Thymus (tissue), 11 donors: ENCODE results near the gene CRB1. TPM values are rescaled to one million over a fixed set of nuclear protein-coding genes. Genes with fewer than 3 reads are reported as not detected.

Source experiments
- DNase-seq, 9 donors: peaks; one replicate each; pipeline ENCODE4 v3.0.0-alpha.2; 2013; ENCODE audit warnings: low spot score in 9 of 9, low read depth in 6 of 9, missing footprints in 1 of 9
- H3K27ac ChIP-seq, 2 donors: one replicate each; pipeline ENCODE4 v1.5.1; 2013; ENCODE audit warnings: control low read depth in 1 of 2, low read depth in 1 of 2, low read length in 1 of 2, mild to moderate bottlenecking in 1 of 2, moderate library complexity in 1 of 2
- H3K27me3 ChIP-seq, 2 donors: one replicate each; pipeline ENCODE4 v1.5.1; 2013; ENCODE audit warnings: low read length in 1 of 2; ENCODE audit not compliant: control insufficient read depth in 2 of 2, insufficient read depth in 1 of 2
- H3K36me3 ChIP-seq, 2 donors: one replicate each; pipeline ENCODE4 v1.5.1; 2013; ENCODE audit warnings: low read length in 1 of 2, mild to moderate bottlenecking in 1 of 2, moderate library complexity in 1 of 2; ENCODE audit not compliant: control insufficient read depth in 2 of 2, insufficient read depth in 2 of 2
- H3K4me1 ChIP-seq, 2 donors: one replicate each; pipeline ENCODE4 v1.5.1; 2013; ENCODE audit warnings: low read length in 2 of 2; ENCODE audit not compliant: control insufficient read depth in 2 of 2, insufficient read depth in 2 of 2
- H3K4me3 ChIP-seq, 2 donors: one replicate each; pipeline ENCODE4 v1.5.1; 2013; ENCODE audit warnings: low read length in 2 of 2, control low read depth in 1 of 2, mild to moderate bottlenecking in 1 of 2
- H3K9me3 ChIP-seq, 2 donors: one replicate each; pipeline ENCODE4 v1.5.1; 2013; ENCODE audit warnings: low read length in 1 of 2, mild to moderate bottlenecking in 1 of 2; ENCODE audit not compliant: control insufficient read depth in 2 of 2, insufficient read depth in 1 of 2
- WGBS: extraction: QIAGEN DNeasy Blood & Tissue Kit; methylation state at CpG from one replicate; pipeline ENCODE4 v1.1.7; 2013; 5-methylcytosine and 5-hydroxymethylcytosine counted together
- polyA plus RNA-seq: library from polyadenylated mRNA; stranded (reverse); fragments of 200-250 nt; gene quantifications from one replicate; pipeline ENCODE4 v1.2.3, GENCODE V29; 2013
- total RNA-seq: library from RNA; stranded (reverse); fragments of 120-200 nt; gene quantifications from one replicate; pipeline ENCODE4 v1.2.4, GENCODE V29; 2013
- donor health status: healthy.

CRB1 gene
- total and polyA plus RNA-seq, 2 donors, result 0.19 to 0.41 TPM

- WGBS, result 97% methylated on average over 1 of the region's 1 CpG
- no peak for DNase-seq
- H3K27ac ChIP-seq, result no peak overlapping the region
- H3K36me3 ChIP-seq, result no peaks in the 10 kb centered on the region
- no peaks in the 10 kb centered on the region for H3K9me3 ChIP-seq
- H3K27me3 ChIP-seq, result no peaks in the 10 kb centered on the region
- peaks cover 0 to 4% of the 10 kb centered on the region in 2 donors for H3K4me1 ChIP-seq
- no peak overlapping the region for H3K4me3 ChIP-seq
These were observed 199.8 kb downstream of the CRB1 start for GRCh38 chr1:197467881-197468280.

GRCh38 chr1:197468543-197469175 is 200.6 kb downstream of the CRB1 start:
- Histone ChIP-seq H3K4me3 (no peak overlapping the region), H3K36me3 (no peaks in the 10 kb centered on the region), H3K27ac (no peak overlapping the region), H3K4me1 (peaks cover 0 to 4% of the 10 kb centered on the region in 2 donors), H3K9me3 (no peaks in the 10 kb centered on the region), H3K27me3 (no peaks in the 10 kb centered on the region)
- no peak for DNase-seq
- 70% methylated on average over 9 of the region's 9 CpGs for WGBS

- Histone ChIP-seq H3K27me3 (no peaks in the 10 kb centered on the region), H3K9me3 (no peaks in the 10 kb centered on the region), H3K27ac (no peak overlapping the region), H3K4me3 (no peak overlapping the region), H3K4me1 (peaks cover 0 to 4% of the 10 kb centered on the region in 2 donors), H3K36me3 (no peaks in the 10 kb centered on the region)
- WGBS, result 38% methylated on average over 7 of the region's 7 CpGs
- DNase-seq, result no peak
These were observed 201.7 kb downstream of the CRB1 start for GRCh38 chr1:197469620-197470210.

GRCh38 chr1:197470330-197470729 is 202.3 kb downstream of the CRB1 start:
- 94% methylated on average over 1 of the region's 1 CpG for WGBS
- no peaks in the 10 kb centered on the region for H3K36me3 ChIP-seq
- no peak for DNase-seq
- H3K27ac ChIP-seq, result no peak overlapping the region
- H3K9me3 ChIP-seq, result no peaks in the 10 kb centered on the region
- H3K4me1 ChIP-seq, result peaks cover 0 to 4% of the 10 kb centered on the region in 2 donors
- H3K4me3 ChIP-seq, result no peak overlapping the region
- no peaks in the 10 kb centered on the region for H3K27me3 ChIP-seq

GRCh38 chr1:197471248-197471985 is 203.4 kb downstream of the CRB1 start:
- H3K4me1 ChIP-seq, result peaks cover 0 to 4% of the 10 kb centered on the region in 2 donors
- no peak overlapping the region for H3K4me3 ChIP-seq
- 92% methylated on average over 9 of the region's 9 CpGs for WGBS
- H3K27ac ChIP-seq, result no peak overlapping the region
- H3K27me3 ChIP-seq, result no peaks in the 10 kb centered on the region
- H3K36me3 ChIP-seq, result no peaks in the 10 kb centered on the region
- H3K9me3 ChIP-seq, result no peaks in the 10 kb centered on the region
- no peak for DNase-seq

DNA sequence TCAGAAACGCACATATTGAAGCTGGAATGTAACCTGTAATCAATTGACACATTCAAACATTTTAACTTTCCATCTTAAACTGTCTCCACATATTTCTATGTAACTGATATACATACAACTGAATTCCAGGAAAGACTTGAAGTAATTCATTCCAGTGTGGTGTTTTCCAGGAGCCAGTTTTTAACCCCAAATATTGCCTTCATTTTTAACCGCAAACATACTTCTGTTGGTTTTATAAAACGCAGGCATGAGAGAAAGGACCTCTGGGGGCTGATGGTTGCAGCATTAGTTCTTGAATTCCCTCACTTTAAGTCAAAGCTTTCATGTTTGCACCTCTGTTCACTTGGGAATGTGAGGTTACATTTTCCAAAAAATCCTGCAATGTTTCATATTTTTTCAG is 204.1 kb downstream of the CRB1 start:
- H3K27ac ChIP-seq, result no peak overlapping the region
- H3K4me1 ChIP-seq, result peaks cover 0 to 4% of the 10 kb centered on the region in 2 donors

DNA sequence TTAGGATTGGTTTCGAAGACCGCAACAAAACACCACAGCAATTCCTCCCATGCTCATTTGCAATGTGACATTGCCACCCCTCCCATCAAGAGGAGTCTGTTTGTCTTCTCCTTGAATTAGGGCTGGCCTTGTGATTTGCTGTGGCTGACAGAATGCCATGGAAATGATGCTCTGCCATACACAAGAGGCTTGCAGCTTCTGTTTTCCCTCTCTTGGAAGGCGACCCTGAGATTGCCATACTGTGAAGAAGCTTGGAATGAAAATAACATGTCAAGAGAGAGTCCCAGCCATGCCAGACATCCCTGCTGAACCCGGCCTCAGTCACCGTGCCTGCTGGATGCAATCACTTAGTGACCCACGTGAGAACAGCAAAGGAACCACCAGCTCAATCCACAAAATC is 212.4 kb downstream of the CRB1 start:
- Histone ChIP-seq H3K27ac (no peak overlapping the region), H3K4me1 (peaks cover 0 to 14% of the 10 kb centered on the region in 2 donors), H3K4me3 (no peak overlapping the region), H3K36me3 (no peaks in the 10 kb centered on the region), H3K27me3 (no peaks in the 10 kb centered on the region), H3K9me3 (no peaks in the 10 kb centered on the region)
- 95% methylated on average over 6 of the region's 6 CpGs for WGBS
- no peak for DNase-seq

More for the DNA sequence above, 204.1 kb downstream of the CRB1 start:
- Histone ChIP-seq H3K4me3 (no peak overlapping the region), H3K9me3 (no peaks in the 10 kb centered on the region), H3K27me3 (no peaks in the 10 kb centered on the region), H3K36me3 (no peaks in the 10 kb centered on the region)
- 94% methylated on average over 3 of the region's 3 CpGs for WGBS
- DNase-seq, result no peak

GRCh38 chr1:197481101-197481500 is 213.0 kb downstream of the CRB1 start:
- 24% methylated on average over 4 of the region's 4 CpGs for WGBS
- Histone ChIP-seq H3K27ac (no peak overlapping the region), H3K4me3 (no peak overlapping the region), H3K9me3 (no peaks in the 10 kb centered on the region), H3K27me3 (no peaks in the 10 kb centered on the region), H3K4me1 (peaks cover 0 to 14% of the 10 kb centered on the region in 2 donors), H3K36me3 (no peaks in the 10 kb centered on the region)
- peak; percentile 18 to 81 (median 46) for DNase-seq

GRCh38 chr1:197485790-197486189 is 217.7 kb downstream of the CRB1 start:
- Histone ChIP-seq H3K4me3 (no peak overlapping the region), H3K4me1 (peaks cover 0 to 9% of the 10 kb centered on the region in 2 donors), H3K27me3 (no peaks in the 10 kb centered on the region), H3K36me3 (no peaks in the 10 kb centered on the region), H3K9me3 (no peaks in the 10 kb centered on the region), H3K27ac (no peak overlapping the region)
- no peak for DNase-seq
- WGBS, result 78% methylated on average over 3 of the region's 3 CpGs
